IMR-90 (cell line): ENCODE measurements around the gene SLC25A28. TPM values are rescaled to one million over a fixed set of nuclear protein-coding genes. Genes with fewer than 3 reads are reported as not detected.

Experiments
- ATAC-seq: fragments of 200-7000 bp; cut with Tn5 transposase; 2 replicates; pipeline ENCODE4 v1.9.1; 2020; ENCODE audit warnings: low read depth, mild to moderate bottlenecking, moderate library complexity
- BruUV-seq: library from RNA; stranded (reverse); fragments of 400-500 nt; replicated peaks from 2 replicates; lab custom pipeline; 2021; lab: Mats Ljungman, UMichigan
- CTCF ChIA-PET: fragments of 300-600 bp; formaldehyde crosslinking; extraction: SDS; loops from one replicate; lab custom pipeline; 2021; ENCODE audit warnings: antibody characterized with exemption; lab: Yijun Ruan, JAX
- POLR2A ChIA-PET: fragments of 300-600 bp; sonication (Branson Sonifier 250); formaldehyde crosslinking; loops from one replicate; lab custom pipeline; 2022; ENCODE audit warnings: antibody characterized with exemption; ENCODE audit not compliant: unreplicated experiment; lab: Charles Lee
- DNase-seq: peaks from one replicate; pipeline ENCODE4 v3.0.0; 2013
- H2AFZ ChIP-seq: replicated peaks from 2 replicates; pipeline ENCODE3; 2013; ENCODE audit warnings: low read length, mild to moderate bottlenecking; ENCODE audit not compliant: poor library complexity
- H2AK5ac ChIP-seq: 2 replicates; pipeline ENCODE4 v1.6.1; 2013; ENCODE audit warnings: low read depth, low read length, inconsistent platforms
- H2AK9ac ChIP-seq: replicated peaks from 2 replicates; pipeline ENCODE3; 2013; ENCODE audit warnings: mild to moderate bottlenecking, low read depth, low read length, moderate library complexity; ENCODE audit not compliant: poor library complexity
- H2BK120ac ChIP-seq: 2 replicates; pipeline ENCODE4 v1.6.1; 2013; ENCODE audit warnings: low read depth, low read length, inconsistent platforms
- H2BK15ac ChIP-seq: 3 replicates; pipeline ENCODE4 v1.6.1; 2013; ENCODE audit warnings: low read depth, low read length, inconsistent platforms
- H2BK20ac ChIP-seq: 2 replicates; pipeline ENCODE4 v1.6.1; 2013; ENCODE audit warnings: low read depth, mild to moderate bottlenecking, inconsistent platforms, low read length, moderate library complexity
- H2BK5ac ChIP-seq: 2 replicates; pipeline ENCODE4 v1.6.1; 2013; ENCODE audit warnings: mild to moderate bottlenecking, low read depth, low read length, inconsistent platforms; ENCODE audit not compliant: poor library complexity, severe bottlenecking
- H3K14ac ChIP-seq: replicated peaks from 2 replicates; pipeline ENCODE4 v1.6.1; 2013; ENCODE audit warnings: low read depth, low read length, inconsistent platforms
- H3K18ac ChIP-seq: 2 replicates; pipeline ENCODE4 v1.6.1; 2013; ENCODE audit warnings: low read depth, low read length, control low read depth
- H3K23ac ChIP-seq: 2 replicates; pipeline ENCODE4 v1.6.1; 2013; ENCODE audit warnings: low read depth, low read length, inconsistent platforms
- H3K27ac ChIP-seq: 2 replicates; pipeline ENCODE4 v1.5.1; 2013; ENCODE audit warnings: mild to moderate bottlenecking, control low read depth, low read length; ENCODE audit not compliant: insufficient read depth
- H3K27me3 ChIP-seq: 2 replicates; pipeline ENCODE4 v1.6.1; 2013; ENCODE audit warnings: low read length; ENCODE audit not compliant: control insufficient read depth, insufficient read depth
- H3K36me3 ChIP-seq: 2 replicates; pipeline ENCODE4 v1.6.1; 2013; ENCODE audit warnings: low read length, mixed read lengths; ENCODE audit not compliant: control insufficient read depth, insufficient read depth
- H3K4ac ChIP-seq: 2 replicates; pipeline ENCODE4 v1.6.1; 2013; ENCODE audit warnings: low read depth, low read length, inconsistent platforms
- H3K4me1 ChIP-seq: 2 replicates; pipeline ENCODE4 v1.6.1; 2013; ENCODE audit warnings: low read length, mixed read lengths; ENCODE audit not compliant: control insufficient read depth, insufficient read depth
- H3K4me2 ChIP-seq: 2 replicates; pipeline ENCODE4 v1.6.1; 2013; ENCODE audit warnings: low read depth, mild to moderate bottlenecking, control low read depth, low read length, moderate library complexity
- H3K4me3 ChIP-seq: 2 replicates; pipeline ENCODE4 v1.5.1; 2013; ENCODE audit warnings: low read depth, mild to moderate bottlenecking, control low read depth, low read length, moderate library complexity; ENCODE audit not compliant: insufficient read depth
- H3K56ac ChIP-seq: 2 replicates; pipeline ENCODE4 v1.6.1; 2013; ENCODE audit warnings: low read length, inconsistent platforms; ENCODE audit not compliant: insufficient read depth; ENCODE audit errors: extremely low read depth
- H3K79me1 ChIP-seq, 2 experiments: 2 replicates each; pipeline ENCODE4 v1.6.1; 2013; ENCODE audit warnings: low read length in 2 of 2, inconsistent platforms in 1 of 2, low read depth in 1 of 2
- H3K9ac ChIP-seq: 2 replicates; pipeline ENCODE4 v1.6.1; 2013; ENCODE audit warnings: low read depth, low read length, control low read depth
- H3K9me1 ChIP-seq: 2 replicates; pipeline ENCODE4 v1.6.1; 2013; ENCODE audit warnings: low read length, inconsistent platforms; ENCODE audit not compliant: insufficient read depth
- H3K9me3 ChIP-seq: 2 replicates; pipeline ENCODE4 v1.6.1; 2013; ENCODE audit warnings: low read length; ENCODE audit not compliant: control insufficient read depth, insufficient read depth
- H4K20me1 ChIP-seq: 2 replicates; pipeline ENCODE4 v1.6.1; 2013; ENCODE audit warnings: low read length, inconsistent platforms; ENCODE audit not compliant: insufficient read depth
- H4K5ac ChIP-seq: 2 replicates; pipeline ENCODE4 v1.6.1; 2013; ENCODE audit warnings: mild to moderate bottlenecking, low read depth, low read length, control low read depth
- H4K8ac ChIP-seq, 2 experiments: 2 replicates each; pipeline ENCODE4 v1.6.1; 2013; ENCODE audit warnings: low read depth in 2 of 2, low read length in 2 of 2, control low read depth in 1 of 2, inconsistent platforms in 1 of 2
- H4K91ac ChIP-seq: 2 replicates; pipeline ENCODE4 v1.6.1; 2013; ENCODE audit warnings: low read depth, low read length, inconsistent platforms; ENCODE audit not compliant: insufficient read depth
- BHLHE40 ChIP-seq: fragments of 150-350 bp; IDR thresholded peaks from 2 replicates; pipeline ENCODE4 v1.6.1; 2016; ENCODE audit warnings: mild to moderate bottlenecking, low read depth, low read length
- CEBPB ChIP-seq: IDR thresholded peaks from 2 replicates; pipeline ENCODE4 v1.6.1; 2012; ENCODE audit warnings: low read depth, low read length, improper control_type of control experiment
- CHD1 ChIP-seq: IDR thresholded peaks from 2 replicates; pipeline ENCODE4 v1.6.1; 2012; ENCODE audit warnings: low read depth, low read length, improper control_type of control experiment
- FOS ChIP-seq: fragments of 150-350 bp; IDR thresholded peaks from 2 replicates; pipeline ENCODE4 v1.6.1; 2016; ENCODE audit warnings: low read depth, low read length
- MAFK ChIP-seq: IDR thresholded peaks from 2 replicates; pipeline ENCODE4 v1.6.1; 2012; ENCODE audit warnings: low read depth, low read length, improper control_type of control experiment
- MAZ ChIP-seq: IDR thresholded peaks from 2 replicates; pipeline ENCODE4 v1.6.1; 2012; ENCODE audit warnings: low read depth, mild to moderate bottlenecking, low read length, improper control_type of control experiment, moderate library complexity, borderline replicate concordance
- MXI1 ChIP-seq: IDR thresholded peaks from 2 replicates; pipeline ENCODE4 v1.6.1; 2012; ENCODE audit warnings: low read depth, mild to moderate bottlenecking, low read length, moderate library complexity, borderline replicate concordance
- NFE2L2 ChIP-seq: fragments of 150-350 bp; IDR thresholded peaks from 2 replicates; pipeline ENCODE4 v1.6.1; 2016; ENCODE audit warnings: low read depth, mild to moderate bottlenecking, low read length
- POLR2A ChIP-seq: IDR thresholded peaks from 2 replicates; pipeline ENCODE4 v1.6.1; 2012; ENCODE audit warnings: mild to moderate bottlenecking, low read depth, low read length
- RAD21 ChIP-seq: IDR thresholded peaks from 2 replicates; pipeline ENCODE4 v1.6.1; 2012; ENCODE audit warnings: low read length, improper control_type of control experiment
- RCOR1 ChIP-seq: IDR thresholded peaks from 2 replicates; pipeline ENCODE4 v1.6.1; 2012; ENCODE audit warnings: mild to moderate bottlenecking, low read length, improper control_type of control experiment; ENCODE audit not compliant: insufficient replicate concordance
- RFX5 ChIP-seq: IDR thresholded peaks from 2 replicates; pipeline ENCODE4 v1.8.0; 2012; ENCODE audit warnings: low read depth, mild to moderate bottlenecking, low read length, moderate library complexity
- WGBS, 2 experiments: methylation state at CpG; one replicate each; pipeline versions ENCODE4 v1.1.5 to v1.1.7; 2013; ENCODE audit warnings: missing lambda C conversion rate in 2 of 2; ENCODE audit not compliant: insufficient read length in 1 of 2; ENCODE audit errors: extremely low coverage in 2 of 2; 5-methylcytosine and 5-hydroxymethylcytosine counted together
- dilution Hi-C: fragments of 300-500 bp; cut with HindIII; formaldehyde crosslinking; loops from one replicate; pipeline ENCODE4 v1.14.3; 2018; ENCODE audit warnings: low sequenced_read_pairs; ENCODE audit not compliant: unreplicated experiment
- in situ Hi-C: fragments of 300-500 bp; cut with MboI; formaldehyde crosslinking; loops from 3 replicates; pipeline ENCODE4 v1.14.3; 2019; ENCODE audit warnings: low sequenced_read_pairs, inconsistent platforms, mixed read lengths
- intact Hi-C: fragments of 100-400 bp; cut with micrococcal nuclease; formaldehyde crosslinking; loops from 2 replicates; pipeline ENCODE4 v1.10.0; 2022
- polyA plus RNA-seq, 3 experiments: library from polyadenylated mRNA; depleted of rRNA; stranded (reverse); fragments of >200 nt; gene quantifications; 2 replicates each; pipeline ENCODE4 v1.2.3, GENCODE V29; 2012; ENCODE audit warnings: low replicate concordance in 1 of 3
- total RNA-seq: library from RNA; depleted of rRNA; stranded (reverse); fragments of >200 nt; gene quantifications from 2 replicates; pipeline ENCODE4 v1.2.3, GENCODE V29; 2012
- TF ChIP-seq, protein P1 (sequence below): conservative IDR thresholded peaks from 2 replicates; pipeline ENCODE4 v1.5.1; 2012; ENCODE audit warnings: mild to moderate bottlenecking, low read depth, low read length, improper control_type of control experiment
- TF ChIP-seq, protein P2 (sequence below): fragments of 150-350 bp; IDR thresholded peaks from 2 replicates; pipeline ENCODE4 v1.6.1; 2016; ENCODE audit warnings: low read depth, mild to moderate bottlenecking, low read length, moderate library complexity, borderline replicate concordance
- TF ChIP-seq, protein P3 (sequence below): fragments of 150-350 bp; IDR thresholded peaks from 2 replicates; pipeline ENCODE4 v1.6.1; 2017; ENCODE audit warnings: mild to moderate bottlenecking, antibody characterized with exemption, low read length, low read depth

The SLC25A28 gene
- total and polyA plus RNA-seq, 2 of the 4 experiments (the other 2 are of a cell fraction) = 13.1 to 29.8 TPM

DNA sequence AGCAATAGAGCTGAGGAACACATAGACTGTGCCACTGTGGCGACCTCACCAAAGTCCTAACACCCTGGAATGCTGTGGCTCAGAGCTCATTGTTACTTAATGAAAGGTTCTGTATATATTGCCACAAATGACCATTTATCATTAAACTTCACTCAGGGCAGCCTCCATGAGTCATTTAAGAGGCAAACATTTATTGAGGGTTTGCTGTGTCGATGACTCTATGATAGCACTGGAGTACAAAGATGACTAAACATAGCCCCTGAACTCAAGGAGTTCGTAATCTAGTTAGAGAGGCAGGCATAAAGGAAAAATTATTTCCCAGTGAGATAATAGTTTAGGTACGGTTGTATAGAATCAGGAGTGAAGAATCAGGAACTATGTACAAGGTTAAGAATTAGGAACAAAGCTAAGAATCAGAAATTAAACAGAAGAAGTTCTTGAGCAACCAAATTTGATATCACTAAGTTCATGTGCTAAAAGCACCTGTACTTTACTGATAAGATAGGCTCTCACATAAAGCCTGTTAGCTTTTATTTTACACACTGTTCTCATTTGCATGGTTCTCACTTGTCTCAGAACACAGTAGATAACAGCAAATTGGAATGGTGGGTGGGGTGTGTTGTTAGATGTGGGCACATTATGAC is 47.0 kb upstream of the SLC25A28 start:
- Histone ChIP-seq H2AK9ac (no peak overlapping the region), H4K5ac (no peak overlapping the region), H2BK120ac (no peak overlapping the region), H3K9me1 (peaks cover 11% of the 10 kb centered on the region), H2AFZ (no peak overlapping the region), H3K56ac (no peak overlapping the region), H3K4me2 (no peak overlapping the region; the same call in 1 of the 2 replicates), H2BK20ac (no peak overlapping the region), H3K9me3 (no peaks in the 10 kb centered on the region), H3K79me1 (peaks cover 15 to 30% of the 10 kb centered on the region in 2 experiments), H3K27me3 (no peaks in the 10 kb centered on the region), H3K36me3 (peaks cover 16% of the 10 kb centered on the region), H2BK5ac (peak overlapping the region; percentile 41), H3K27ac (no peak overlapping the region), H3K14ac (no peak overlapping the region), H4K8ac (no peak overlapping the region), H3K4me1 (no peaks in the 10 kb centered on the region), H2BK15ac (no peak overlapping the region), H3K4me3 (no peak overlapping the region), H4K91ac (no peak overlapping the region), H3K9ac (no peak overlapping the region), H3K18ac (no peak overlapping the region; the same call in 1 of the 2 replicates), H2AK5ac (no peak overlapping the region), H3K4ac (no peak overlapping the region), H3K23ac (no peak overlapping the region), H4K20me1 (peaks cover 4% of the 10 kb centered on the region; the same call in 1 of the 2 replicates)
- ATAC-seq = peak; percentile 93
- in situ Hi-C loops (no loop called here), dilution Hi-C loops (no loop called here), intact Hi-C loops (no loop called here)
- no CpG with 5 or more reads among the region's 4 CpGs for WGBS, 2 experiments
- DNase-seq = peak; percentile 92
- ChIA-PET POLR2A (no interaction called here), CTCF (interaction anchor here (0.5 to 0.9 kb wide), 2 partner anchors 47 to 232 kb away, joined by 3 to 4 read pairs; no protein-coding TSS in a partner anchor)
- no TSS peak for BruUV-seq
- no peak for TF ChIP-seq MAFK
- no peak for TF ChIP-seq MXI1
- TF ChIP-seq CHD1 = no peak
- peak; percentile 43; the same call in 1 of the 2 replicates for TF ChIP-seq BHLHE40
- TF ChIP-seq CEBPB = peak; percentile 71
- TF ChIP-seq NFE2L2 = no peak
- TF ChIP-seq FOS = peak; percentile 83
- no peak for TF ChIP-seq RFX5
- 0 out of 2 replicates have a peak, but pooled peaks have one; percentile 9 for TF ChIP-seq RAD21
- TF ChIP-seq MAZ = no peak
- no peak for TF ChIP-seq RCOR1
- TF ChIP-seq, protein P1, sequence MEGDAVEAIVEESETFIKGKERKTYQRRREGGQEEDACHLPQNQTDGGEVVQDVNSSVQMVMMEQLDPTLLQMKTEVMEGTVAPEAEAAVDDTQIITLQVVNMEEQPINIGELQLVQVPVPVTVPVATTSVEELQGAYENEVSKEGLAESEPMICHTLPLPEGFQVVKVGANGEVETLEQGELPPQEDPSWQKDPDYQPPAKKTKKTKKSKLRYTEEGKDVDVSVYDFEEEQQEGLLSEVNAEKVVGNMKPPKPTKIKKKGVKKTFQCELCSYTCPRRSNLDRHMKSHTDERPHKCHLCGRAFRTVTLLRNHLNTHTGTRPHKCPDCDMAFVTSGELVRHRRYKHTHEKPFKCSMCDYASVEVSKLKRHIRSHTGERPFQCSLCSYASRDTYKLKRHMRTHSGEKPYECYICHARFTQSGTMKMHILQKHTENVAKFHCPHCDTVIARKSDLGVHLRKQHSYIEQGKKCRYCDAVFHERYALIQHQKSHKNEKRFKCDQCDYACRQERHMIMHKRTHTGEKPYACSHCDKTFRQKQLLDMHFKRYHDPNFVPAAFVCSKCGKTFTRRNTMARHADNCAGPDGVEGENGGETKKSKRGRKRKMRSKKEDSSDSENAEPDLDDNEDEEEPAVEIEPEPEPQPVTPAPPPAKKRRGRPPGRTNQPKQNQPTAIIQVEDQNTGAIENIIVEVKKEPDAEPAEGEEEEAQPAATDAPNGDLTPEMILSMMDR = no peak
- peak; percentile 19; the same call in 1 of the 2 replicates for TF ChIP-seq POLR2A
- TF ChIP-seq, protein P2, sequence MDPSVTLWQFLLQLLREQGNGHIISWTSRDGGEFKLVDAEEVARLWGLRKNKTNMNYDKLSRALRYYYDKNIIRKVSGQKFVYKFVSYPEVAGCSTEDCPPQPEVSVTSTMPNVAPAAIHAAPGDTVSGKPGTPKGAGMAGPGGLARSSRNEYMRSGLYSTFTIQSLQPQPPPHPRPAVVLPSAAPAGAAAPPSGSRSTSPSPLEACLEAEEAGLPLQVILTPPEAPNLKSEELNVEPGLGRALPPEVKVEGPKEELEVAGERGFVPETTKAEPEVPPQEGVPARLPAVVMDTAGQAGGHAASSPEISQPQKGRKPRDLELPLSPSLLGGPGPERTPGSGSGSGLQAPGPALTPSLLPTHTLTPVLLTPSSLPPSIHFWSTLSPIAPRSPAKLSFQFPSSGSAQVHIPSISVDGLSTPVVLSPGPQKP = no peak
- TF ChIP-seq, protein P3, sequence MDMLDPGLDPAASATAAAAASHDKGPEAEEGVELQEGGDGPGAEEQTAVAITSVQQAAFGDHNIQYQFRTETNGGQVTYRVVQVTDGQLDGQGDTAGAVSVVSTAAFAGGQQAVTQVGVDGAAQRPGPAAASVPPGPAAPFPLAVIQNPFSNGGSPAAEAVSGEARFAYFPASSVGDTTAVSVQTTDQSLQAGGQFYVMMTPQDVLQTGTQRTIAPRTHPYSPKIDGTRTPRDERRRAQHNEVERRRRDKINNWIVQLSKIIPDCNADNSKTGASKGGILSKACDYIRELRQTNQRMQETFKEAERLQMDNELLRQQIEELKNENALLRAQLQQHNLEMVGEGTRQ = no peak
